ENCODE results near the gene DOCK2. TPM values are rescaled to one million over a fixed set of nuclear protein-coding genes. Genes with fewer than 3 reads are reported as not detected.
"Not testable (repeated sequence)": the region's sequence is repeated elsewhere in the genome, so short reads cannot be mapped to it uniquely, and the experiment has no call there.

Gene DOCK2
- total and polyA plus RNA-seq, 2 donors (not counting 1 experiment from before 2014, with no cell fraction given) = 1.1 to 8.9 TPM

DNA sequence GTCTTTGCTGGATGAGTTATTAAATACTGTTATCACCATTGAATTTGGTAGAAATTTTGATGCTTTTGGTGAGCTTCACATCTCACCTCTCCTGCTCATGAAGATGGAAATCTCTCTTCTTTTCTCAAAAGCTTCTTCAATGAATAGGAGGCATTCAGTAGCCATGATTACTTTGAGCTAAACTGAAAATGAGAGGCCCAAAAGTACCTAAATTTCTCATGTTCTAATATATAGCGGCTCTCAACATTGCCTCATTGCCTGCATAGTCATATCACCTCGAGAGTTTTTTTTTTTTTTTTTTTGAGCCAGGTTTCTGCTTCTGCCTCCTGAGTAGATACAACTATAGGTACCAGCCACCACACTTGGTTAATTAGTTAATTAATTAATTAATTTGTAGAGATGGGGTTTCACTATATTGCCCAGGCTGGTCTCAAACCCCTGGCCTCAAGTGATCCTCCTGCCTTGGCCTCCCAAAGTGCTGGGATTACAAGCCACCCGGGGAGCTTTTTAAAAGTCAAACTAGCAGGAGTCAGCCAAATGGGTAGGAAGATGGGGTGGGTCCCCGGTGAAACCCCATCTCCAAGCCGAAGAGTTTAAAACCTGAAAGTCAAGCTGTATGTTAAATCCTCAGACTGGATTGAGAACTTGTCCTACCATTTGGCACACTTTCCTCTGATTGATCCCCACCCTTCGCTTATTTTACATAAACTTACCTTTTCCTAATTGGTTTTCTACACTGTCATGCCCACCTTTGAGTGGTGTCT is 169.0 kb downstream of the DOCK2 start:
- H3K4me1 ChIP-seq (ENCODE audit: control insufficient read depth, extremely low read depth, insufficient read depth, low read length) = peaks cover 24% of the 10 kb centered on the region
- H3K79me2 ChIP-seq (ENCODE audit: control insufficient read depth, insufficient read depth, low read length) = no peaks in the 10 kb centered on the region
- H3K27me3 ChIP-seq (ENCODE audit: control insufficient read depth, insufficient read depth, low read length) = no peaks in the 10 kb centered on the region
- H3K36me3 ChIP-seq (ENCODE audit: control insufficient read depth, insufficient read depth, low read length) = no peaks in the 10 kb centered on the region
- no peak overlapping the region for H3K4me2 ChIP-seq (ENCODE audit: extremely low read depth, insufficient read depth, low read length)
- no peaks in the 10 kb centered on the region for H4K20me1 ChIP-seq (ENCODE audit: control insufficient read depth, extremely low read depth, insufficient read depth, low read length)
- H3K9ac ChIP-seq (ENCODE audit: insufficient read depth, low read length) = no peak overlapping the region
- TF ChIP-seq CTCF (conservative IDR thresholded peaks at IDR 0.05 in 1 of 2, IDR thresholded peaks at IDR 0.05 in 1 of 2; ENCODE audit: low read depth in 1 of 2, low read length in 2 of 2) (no peak), EZH2 (IDR thresholded peaks at IDR 0.05; ENCODE audit: low read length, missing control alignments) (no peak)
- no peak overlapping the region for H3K27ac ChIP-seq (ENCODE audit: insufficient read depth, low read length)
- DNase-seq (ENCODE audit: low read depth in 2 of 2) = no peak
- H3K9me3 ChIP-seq (ENCODE audit: control insufficient read depth, insufficient read depth, low read depth, low read length) = no peaks in the 10 kb centered on the region
- H2AFZ ChIP-seq (ENCODE audit: low read length) = no peak overlapping the region
- H3K4me3 ChIP-seq (replicated peaks in 1 of 4; ENCODE audit: control extremely low read depth in 1 of 4, insufficient read depth in 1 of 4, low read depth in 3 of 4, low read length in 4 of 4) = no peak overlapping the region

- TF ChIP-seq CTCF (conservative IDR thresholded peaks at IDR 0.05 in 1 of 2, IDR thresholded peaks at IDR 0.05 in 1 of 2; ENCODE audit: low read depth in 1 of 2, low read length in 2 of 2) = no peak
- no peak for TF ChIP-seq EZH2 (IDR thresholded peaks at IDR 0.05; ENCODE audit: low read length, missing control alignments)
- no peaks in the 10 kb centered on the region for H3K79me2 ChIP-seq (ENCODE audit: control insufficient read depth, insufficient read depth, low read length)
- no peak overlapping the region for H2AFZ ChIP-seq (ENCODE audit: low read length)
- H3K4me2 ChIP-seq (ENCODE audit: extremely low read depth, insufficient read depth, low read length) = no peak overlapping the region
- no peak overlapping the region for H3K9ac ChIP-seq (ENCODE audit: insufficient read depth, low read length)
- DNase-seq (ENCODE audit: low read depth in 2 of 2) = no peak
- H3K36me3 ChIP-seq (ENCODE audit: control insufficient read depth, insufficient read depth, low read length) = no peaks in the 10 kb centered on the region
- no peak overlapping the region for H3K4me3 ChIP-seq (replicated peaks in 1 of 4; ENCODE audit: control extremely low read depth in 1 of 4, insufficient read depth in 1 of 4, low read depth in 3 of 4, low read length in 4 of 4)
- no peaks in the 10 kb centered on the region for H3K9me3 ChIP-seq (ENCODE audit: control insufficient read depth, insufficient read depth, low read depth, low read length)
- peaks cover 16% of the 10 kb centered on the region for H3K4me1 ChIP-seq (ENCODE audit: control insufficient read depth, extremely low read depth, insufficient read depth, low read length)
- no peaks in the 10 kb centered on the region for H4K20me1 ChIP-seq (ENCODE audit: control insufficient read depth, extremely low read depth, insufficient read depth, low read length)
- H3K27me3 ChIP-seq (ENCODE audit: control insufficient read depth, insufficient read depth, low read length) = no peaks in the 10 kb centered on the region
- H3K27ac ChIP-seq (ENCODE audit: insufficient read depth, low read length) = no peak overlapping the region
Observed at GRCh38 chr5:169808118-169808581, 171.1 kb downstream of the DOCK2 start.

DNA sequence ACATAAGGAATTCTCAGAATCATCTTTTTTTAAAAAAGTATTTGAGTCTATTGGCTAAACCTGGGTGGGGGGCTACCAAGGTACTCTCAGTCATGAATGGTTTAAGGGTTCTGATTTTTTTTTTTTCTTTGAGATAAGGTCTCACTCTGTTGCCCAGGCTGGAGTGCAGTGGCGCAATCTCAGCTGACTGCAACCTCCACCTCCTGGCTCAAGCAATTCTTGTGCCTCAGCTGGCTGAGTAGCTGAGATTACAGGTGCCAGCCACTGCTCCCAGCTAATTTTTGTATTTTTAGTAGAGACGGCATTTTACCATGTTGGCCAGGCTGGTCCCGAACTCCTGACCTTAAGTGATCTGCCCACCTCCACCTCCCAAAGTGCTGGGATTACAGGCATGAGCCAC is 171.8 kb downstream of the DOCK2 start:
- H4K20me1 ChIP-seq (ENCODE audit: control insufficient read depth, extremely low read depth, insufficient read depth, low read length); H3K36me3 ChIP-seq (ENCODE audit: control insufficient read depth, insufficient read depth, low read length); H3K79me2 ChIP-seq (ENCODE audit: control insufficient read depth, insufficient read depth, low read length); H3K9ac ChIP-seq (ENCODE audit: insufficient read depth, low read length); H3K9me3 ChIP-seq (ENCODE audit: control insufficient read depth, insufficient read depth, low read depth, low read length); H2AFZ ChIP-seq (ENCODE audit: low read length); H3K4me1 ChIP-seq (ENCODE audit: control insufficient read depth, extremely low read depth, insufficient read depth, low read length); H3K4me3 ChIP-seq (replicated peaks in 1 of 4; ENCODE audit: control extremely low read depth in 1 of 4, insufficient read depth in 1 of 4, low read depth in 3 of 4, low read length in 4 of 4); H3K27ac ChIP-seq (ENCODE audit: insufficient read depth, low read length); DNase-seq (ENCODE audit: low read depth in 2 of 2); H3K27me3 ChIP-seq (ENCODE audit: control insufficient read depth, insufficient read depth, low read length); H3K4me2 ChIP-seq (ENCODE audit: extremely low read depth, insufficient read depth, low read length): not testable (repeated sequence)

Data from fibroblast of lung (primary cell).